Measurements from ENCODE around the gene CDC7.

GRCh38 chr1:91527266-91527765 is 26.7 kb downstream of the CDC7 start:
- no peak for TF ChIP-seq CTCF (IDR thresholded peaks at IDR 0.05)
- no peak for TF ChIP-seq POLR2AphosphoS5 (IDR thresholded peaks at IDR 0.05; ENCODE audit: low read depth, low read length)
- no peak for TF ChIP-seq TEAD4 (IDR thresholded peaks at IDR 0.05; ENCODE audit: borderline replicate concordance, insufficient read depth)
- TF ChIP-seq PBX3 (IDR thresholded peaks at IDR 0.05) = no peak
- TF ChIP-seq RFX5 (IDR thresholded peaks at IDR 0.05; ENCODE audit: low read length) = no peak
- no peak for TF ChIP-seq USF2 (IDR thresholded peaks at IDR 0.05; ENCODE audit: borderline replicate concordance, low read depth, low read length)
- TF ChIP-seq YY1 (IDR thresholded peaks at IDR 0.05; ENCODE audit: low read depth) = no peak
- no peak for TF ChIP-seq TAF1 (IDR thresholded peaks at IDR 0.05; ENCODE audit: borderline replicate concordance, low read depth, low read length)
- TF ChIP-seq SIN3A (IDR thresholded peaks at IDR 0.05; ENCODE audit: borderline replicate concordance, low read depth, low read length) = no peak
- no peak for TF ChIP-seq GABPA (IDR thresholded peaks at IDR 0.05; ENCODE audit: low read depth)
- no peak for TF ChIP-seq EP300 (IDR thresholded peaks at IDR 0.05; ENCODE audit: borderline replicate concordance in 1 of 2, low read depth in 1 of 2, low read length in 1 of 2)
- TF ChIP-seq JUND (IDR thresholded peaks at IDR 0.05) = no peak
- no peak for TF ChIP-seq IRF3 (IDR thresholded peaks at IDR 0.05; ENCODE audit: low read depth, low read length)
- no peak for TF ChIP-seq REST (IDR thresholded peaks at IDR 0.05; ENCODE audit: low read depth, low read length)

Measured in SK-N-SH (cell line).